Activated CD8-positive, alpha-beta memory T cell treated with anti-CD3 and anti-CD28 coated beads for 48 hours (primary cell): ENCODE data around the gene NUMB.
"Not testable (repeated sequence)": the region's sequence is repeated elsewhere in the genome, so short reads cannot be mapped to it uniquely, and the experiment has no call there.

Experiments used
- DNase-seq, 3 experiments: peaks; one replicate each; pipeline ENCODE4 v3.0.0-alpha.2; 2020; ENCODE audit warnings: low read depth in 2 of 3, low spot score in 2 of 3

Gene NUMB

GRCh38 chr14:73423092-73423491 lies 35.3 kb downstream of the NUMB start:
- DNase-seq: not testable (repeated sequence)

- no peak for DNase-seq
These were observed 35.8 kb downstream of the NUMB start for GRCh38 chr14:73422515-73422914.

- no peak for DNase-seq
These were observed 40.1 kb downstream of the NUMB start for GRCh38 chr14:73418227-73418626.

- DNase-seq: not testable (repeated sequence)
These were observed 52.1 kb downstream of the NUMB start for GRCh38 chr14:73406248-73406647.

- no peak for DNase-seq
These were observed 55.1 kb downstream of the NUMB start for GRCh38 chr14:73403181-73403752.

- no peak for DNase-seq
These were observed 55.8 kb downstream of the NUMB start for GRCh38 chr14:73402579-73402978.

GRCh38 chr14:73397810-73398209 lies 60.5 kb downstream of the NUMB start:
- no peak for DNase-seq

GRCh38 chr14:73394317-73394716 lies 64.0 kb downstream of the NUMB start:
- DNase-seq: no peak

- no peak for DNase-seq
These were observed 65.0 kb downstream of the NUMB start for GRCh38 chr14:73393375-73393774.

- DNase-seq: no peak
These were observed 65.8 kb downstream of the NUMB start for GRCh38 chr14:73392329-73393257.

- not testable (repeated sequence) for DNase-seq
These were observed 70.5 kb downstream of the NUMB start for GRCh38 chr14:73387860-73388259.

- no peak for DNase-seq
These were observed 72.0 kb downstream of the NUMB start for GRCh38 chr14:73386342-73386741.

GRCh38 chr14:73385021-73385420 lies 73.3 kb downstream of the NUMB start:
- DNase-seq: not testable (repeated sequence)

- DNase-seq: no peak
These were observed 75.0 kb downstream of the NUMB start for GRCh38 chr14:73383356-73383755.

- no peak for DNase-seq
These were observed 76.8 kb downstream of the NUMB start for GRCh38 chr14:73381380-73382013.

- no peak for DNase-seq
These were observed 81.8 kb downstream of the NUMB start for GRCh38 chr14:73376585-73376984.

GRCh38 chr14:73375861-73376260 lies 82.5 kb downstream of the NUMB start:
- DNase-seq: no peak

- no peak for DNase-seq
These were observed 84.1 kb downstream of the NUMB start for GRCh38 chr14:73374218-73374617.

- no peak for DNase-seq
These were observed 85.8 kb downstream of the NUMB start for GRCh38 chr14:73372529-73372928.

GRCh38 chr14:73370561-73370960 lies 87.8 kb downstream of the NUMB start:
- no peak for DNase-seq

GRCh38 chr14:73369428-73369827 lies 88.9 kb downstream of the NUMB start:
- no peak for DNase-seq

GRCh38 chr14:73368616-73369015 lies 89.7 kb downstream of the NUMB start:
- no peak for DNase-seq
